ENCODE measurements around the gene TNFRSF19.

DNA sequence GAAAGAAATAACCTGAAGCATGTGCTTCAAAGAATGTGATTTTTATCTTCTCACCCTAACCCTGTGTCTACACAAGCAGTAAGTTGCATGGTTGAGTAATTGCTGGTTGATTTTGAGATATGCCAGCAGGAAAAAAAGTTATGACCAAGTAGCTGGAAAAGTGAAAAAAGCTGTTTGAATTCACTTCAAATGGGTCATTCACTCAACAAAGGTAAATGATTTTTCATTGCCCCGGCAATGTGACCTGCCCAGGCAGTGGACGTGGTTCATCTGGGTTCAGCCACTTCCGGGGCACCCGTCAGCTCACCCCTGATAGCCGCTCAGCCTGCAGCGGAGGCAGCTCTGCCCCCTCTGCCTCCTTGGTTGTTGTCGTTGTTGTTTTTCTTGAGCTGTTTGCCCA lies 18.5 kb downstream of the TNFRSF19 start:
- TF ChIP-seq, protein P1, sequence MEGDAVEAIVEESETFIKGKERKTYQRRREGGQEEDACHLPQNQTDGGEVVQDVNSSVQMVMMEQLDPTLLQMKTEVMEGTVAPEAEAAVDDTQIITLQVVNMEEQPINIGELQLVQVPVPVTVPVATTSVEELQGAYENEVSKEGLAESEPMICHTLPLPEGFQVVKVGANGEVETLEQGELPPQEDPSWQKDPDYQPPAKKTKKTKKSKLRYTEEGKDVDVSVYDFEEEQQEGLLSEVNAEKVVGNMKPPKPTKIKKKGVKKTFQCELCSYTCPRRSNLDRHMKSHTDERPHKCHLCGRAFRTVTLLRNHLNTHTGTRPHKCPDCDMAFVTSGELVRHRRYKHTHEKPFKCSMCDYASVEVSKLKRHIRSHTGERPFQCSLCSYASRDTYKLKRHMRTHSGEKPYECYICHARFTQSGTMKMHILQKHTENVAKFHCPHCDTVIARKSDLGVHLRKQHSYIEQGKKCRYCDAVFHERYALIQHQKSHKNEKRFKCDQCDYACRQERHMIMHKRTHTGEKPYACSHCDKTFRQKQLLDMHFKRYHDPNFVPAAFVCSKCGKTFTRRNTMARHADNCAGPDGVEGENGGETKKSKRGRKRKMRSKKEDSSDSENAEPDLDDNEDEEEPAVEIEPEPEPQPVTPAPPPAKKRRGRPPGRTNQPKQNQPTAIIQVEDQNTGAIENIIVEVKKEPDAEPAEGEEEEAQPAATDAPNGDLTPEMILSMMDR (IDR thresholded peaks at IDR 0.05; ENCODE audit: low read depth, low read length, missing input control), result no peak
- TF ChIP-seq RXRA (IDR thresholded peaks at IDR 0.05), result peak; percentile 69 to 72
- TF ChIP-seq RAD21 (IDR thresholded peaks at IDR 0.05), result peak in 1 of 2 donors; percentile 6
- no peak for TF ChIP-seq YY1 (IDR thresholded peaks at IDR 0.05)
- TF ChIP-seq JUND (IDR thresholded peaks at IDR 0.05), result no peak
- no peak for TF ChIP-seq TAF1 (conservative IDR thresholded peaks at IDR 0.05)
- no peak for TF ChIP-seq GABPA (IDR thresholded peaks at IDR 0.05 in 1 of 2, conservative IDR thresholded peaks at IDR 0.05 in 1 of 2)
- TF ChIP-seq, protein P2, sequence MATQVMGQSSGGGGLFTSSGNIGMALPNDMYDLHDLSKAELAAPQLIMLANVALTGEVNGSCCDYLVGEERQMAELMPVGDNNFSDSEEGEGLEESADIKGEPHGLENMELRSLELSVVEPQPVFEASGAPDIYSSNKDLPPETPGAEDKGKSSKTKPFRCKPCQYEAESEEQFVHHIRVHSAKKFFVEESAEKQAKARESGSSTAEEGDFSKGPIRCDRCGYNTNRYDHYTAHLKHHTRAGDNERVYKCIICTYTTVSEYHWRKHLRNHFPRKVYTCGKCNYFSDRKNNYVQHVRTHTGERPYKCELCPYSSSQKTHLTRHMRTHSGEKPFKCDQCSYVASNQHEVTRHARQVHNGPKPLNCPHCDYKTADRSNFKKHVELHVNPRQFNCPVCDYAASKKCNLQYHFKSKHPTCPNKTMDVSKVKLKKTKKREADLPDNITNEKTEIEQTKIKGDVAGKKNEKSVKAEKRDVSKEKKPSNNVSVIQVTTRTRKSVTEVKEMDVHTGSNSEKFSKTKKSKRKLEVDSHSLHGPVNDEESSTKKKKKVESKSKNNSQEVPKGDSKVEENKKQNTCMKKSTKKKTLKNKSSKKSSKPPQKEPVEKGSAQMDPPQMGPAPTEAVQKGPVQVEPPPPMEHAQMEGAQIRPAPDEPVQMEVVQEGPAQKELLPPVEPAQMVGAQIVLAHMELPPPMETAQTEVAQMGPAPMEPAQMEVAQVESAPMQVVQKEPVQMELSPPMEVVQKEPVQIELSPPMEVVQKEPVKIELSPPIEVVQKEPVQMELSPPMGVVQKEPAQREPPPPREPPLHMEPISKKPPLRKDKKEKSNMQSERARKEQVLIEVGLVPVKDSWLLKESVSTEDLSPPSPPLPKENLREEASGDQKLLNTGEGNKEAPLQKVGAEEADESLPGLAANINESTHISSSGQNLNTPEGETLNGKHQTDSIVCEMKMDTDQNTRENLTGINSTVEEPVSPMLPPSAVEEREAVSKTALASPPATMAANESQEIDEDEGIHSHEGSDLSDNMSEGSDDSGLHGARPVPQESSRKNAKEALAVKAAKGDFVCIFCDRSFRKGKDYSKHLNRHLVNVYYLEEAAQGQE (IDR thresholded peaks at IDR 0.05), result no peak
- TF ChIP-seq EGR1 (IDR thresholded peaks at IDR 0.05; ENCODE audit: low read depth in 2 of 2), result no peak

Data from liver (tissue), 3 donors.